HepG2 (cell line): ENCODE measurements around the gene TRIM72. TPM values are rescaled to one million over a fixed set of nuclear protein-coding genes. Genes with fewer than 3 reads are reported as not detected.

Experiments
- ATAC-seq: fragments of 200-7000 bp; cut with Tn5 transposase; 3 replicates; pipeline ENCODE4 v1.9.1; 2020; ENCODE audit warnings: mild to moderate bottlenecking, moderate library complexity
- BruUV-seq: library from RNA; stranded (reverse); fragments of 400-500 nt; replicated peaks from 2 replicates; lab custom pipeline; 2021; lab: Mats Ljungman, UMichigan
- CTCF ChIA-PET: fragments of 300-600 bp; formaldehyde crosslinking; extraction: SDS; loops from one replicate; lab custom pipeline; 2021; ENCODE audit warnings: low total read pairs, inconsistent platforms, low intra/inter-chr PET ratio; lab: Yijun Ruan, JAX
- POLR2A ChIA-PET: fragments of 350-600 bp; sonication (Branson Sonifier 250); formaldehyde crosslinking; loops from one replicate; lab custom pipeline; 2020; ENCODE audit warnings: antibody characterized with exemption, inconsistent platforms; lab: Yijun Ruan, JAX
- DNase-seq: peaks from one replicate; pipeline ENCODE4 v3.0.0-alpha.2; 2015; ENCODE audit warnings: low spot score
- FAIRE-seq: peaks from 3 replicates; lab custom pipeline; 2011; peaks lifted over from hg19 to GRCh38; lab: Jason Lieb, UNC
- H2AFZ ChIP-seq: one replicate; pipeline ENCODE4 v1.6.1; 2011; ENCODE audit warnings: low read length, inconsistent platforms
- H3K27ac ChIP-seq: fragments of 300-600 bp; 3 replicates; pipeline ENCODE4 v1.8.0; 2011; ENCODE audit warnings: mixed run types, mild to moderate bottlenecking, mixed read lengths, low read length, inconsistent platforms; ENCODE audit not compliant: insufficient read depth; ENCODE audit errors: extremely low read length
- H3K27me3 ChIP-seq, 2 experiments: fragments of 200-600 bp in 1 of 2; 2 replicates in 1 of 2; 3 replicates in 1 of 2; pipeline versions ENCODE4 v1.6.0 to v1.8.0; 2011; ENCODE audit warnings: low read length in 2 of 2, mild to moderate bottlenecking in 2 of 2, moderate library complexity in 2 of 2, inconsistent platforms in 1 of 2; ENCODE audit not compliant: insufficient read depth in 2 of 2, control insufficient read depth in 1 of 2
- H3K36me3 ChIP-seq, 2 experiments: fragments of 200-600 bp in 1 of 2; replicated peaks in 1 of 2; 2 replicates in 1 of 2; 3 replicates in 1 of 2; pipeline versions ENCODE4 v1.5.1 to v1.8.0; 2011; ENCODE audit warnings: low read length in 2 of 2, inconsistent platforms in 1 of 2; ENCODE audit not compliant: insufficient read depth in 2 of 2, control insufficient read depth in 1 of 2
- H3K4me1 ChIP-seq: 2 replicates; pipeline ENCODE4 v1.5.1; 2012; ENCODE audit warnings: low read length, inconsistent platforms; ENCODE audit not compliant: insufficient read depth
- H3K4me2 ChIP-seq: 2 replicates; pipeline ENCODE4 v1.6.0; 2011; ENCODE audit warnings: low read depth, low read length, inconsistent platforms
- H3K4me3 ChIP-seq, 3 experiments: fragments of 200-600 bp in 1 of 3; sonication (generic), shearing (Covaris generic) in 1 of 3; replicated peaks in 1 of 3; 2 replicates each; pipeline ENCODE4 v1.5.1; 2011 to 2016; ENCODE audit warnings: low read length in 3 of 3, inconsistent platforms in 2 of 3, low read depth in 2 of 3, mild to moderate bottlenecking in 2 of 3, control low read depth in 1 of 3, mixed read lengths in 1 of 3; ENCODE audit not compliant: insufficient read depth in 1 of 3
- H3K79me2 ChIP-seq: one replicate; pipeline ENCODE4 v1.6.1; 2011; ENCODE audit warnings: low read length, inconsistent platforms; ENCODE audit not compliant: insufficient read depth
- H3K9ac ChIP-seq: 2 replicates; pipeline ENCODE4 v1.6.0; 2011; ENCODE audit warnings: mild to moderate bottlenecking, low read depth, low read length, inconsistent platforms; ENCODE audit not compliant: insufficient read depth
- H3K9me3 ChIP-seq: 2 replicates; pipeline ENCODE4 v1.5.1; 2012; ENCODE audit warnings: mild to moderate bottlenecking, low read length
- H4K20me1 ChIP-seq: 2 replicates; pipeline ENCODE4 v1.6.0; 2011; ENCODE audit warnings: inconsistent platforms, mild to moderate bottlenecking, low read length, moderate library complexity; ENCODE audit not compliant: insufficient read depth
- AGO2 ChIP-seq: fragments of 200-400 bp; formaldehyde crosslinking; optimal IDR thresholded peaks from 2 replicates; pipeline ENCODE3; 2017; ENCODE audit warnings: mild to moderate bottlenecking, low read depth, low read length, moderate library complexity
- CHCHD3 ChIP-seq: sonication (generic); formaldehyde crosslinking; IDR thresholded peaks from 2 replicates; pipeline ENCODE4 v1.8.0; 2022; ENCODE audit warnings: mild to moderate bottlenecking, missing genetic modification reagents, moderate library complexity
- FOXA3 ChIP-seq: IDR thresholded peaks from 2 replicates; pipeline ENCODE4 v1.6.1; 2016; ENCODE audit warnings: missing genetic modification reagents, missing compliant biosample characterization
- MTF2 ChIP-seq: sonication (generic); formaldehyde crosslinking; IDR thresholded peaks from 2 replicates; pipeline ENCODE4 v1.5.0; 2020; ENCODE audit warnings: missing genetic modification reagents, borderline replicate concordance
- RBFOX2 ChIP-seq: fragments of 200-400 bp; formaldehyde crosslinking; IDR thresholded peaks from 2 replicates; pipeline ENCODE4 v1.6.1; 2017; ENCODE audit warnings: low read depth, mild to moderate bottlenecking, low read length
- RBM22 ChIP-seq: fragments of 200-400 bp; formaldehyde crosslinking; optimal IDR thresholded peaks from 2 replicates; pipeline ENCODE3; 2017; ENCODE audit warnings: mild to moderate bottlenecking, low read length, moderate library complexity
- SP140L ChIP-seq: sonication (generic); formaldehyde crosslinking; IDR thresholded peaks from 2 replicates; pipeline ENCODE4 v1.4.0; 2020; ENCODE audit warnings: missing genetic modification reagents, borderline replicate concordance
- ZFP37 ChIP-seq: sonication (generic); formaldehyde crosslinking; IDR thresholded peaks from 2 replicates; pipeline ENCODE4 v1.4.0; 2020; ENCODE audit warnings: missing genetic modification reagents, borderline replicate concordance
- WGBS: methylation state at CpG from one replicate; pipeline ENCODE4 v1.1.6; 2017; ENCODE audit warnings: low lambda C conversion rate; 5-methylcytosine and 5-hydroxymethylcytosine counted together
- in situ Hi-C: cut with HindIII; loops from 2 replicates; pipeline ENCODE4 v1.10.0; 2017; ENCODE audit warnings: low pct_unique_long_range_greater_than_20kb; ENCODE audit not compliant: extremely low pct_ligation_motif_present
- intact Hi-C: fragments of 100-400 bp; cut with micrococcal nuclease; formaldehyde crosslinking; loops from one replicate; pipeline ENCODE4 v1.10.0; 2022; ENCODE audit not compliant: unreplicated experiment
- polyA plus RNA-seq, 8 experiments: library from polyadenylated mRNA; depleted of rRNA in 3 of 8; stranded (reverse) in 7 of 8; unstranded in 1 of 8; fragments of >200 nt; fragmentation: Illumina TruSeq in 4 of 8; extraction: Trizol in 4 of 8; gene quantifications; 2 replicates each; pipeline versions ENCODE4 v1.2.1 to v1.2.3, GENCODE V29; 2011 to 2016; ENCODE audit warnings: low read depth in 4 of 8, missing spikeins in 1 of 8, mixed read lengths in 1 of 8; ENCODE audit not compliant: insufficient read depth in 1 of 8
- total RNA-seq, 5 experiments: library from RNA; depleted of rRNA; stranded (reverse); fragments of >200 nt; fragmentation: Illumina TruSeq; extraction: Trizol; gene quantifications; 2 replicates each; pipeline ENCODE4 v1.2.3, GENCODE V29; 2016; ENCODE audit warnings: low read depth in 1 of 5
- TF ChIP-seq, protein P1 (sequence below): IDR thresholded peaks from 2 replicates; pipeline ENCODE4 v1.4.0; 2020; ENCODE audit warnings: mild to moderate bottlenecking, missing genetic modification reagents
- TF ChIP-seq, protein P2 (sequence below): sonication (generic); formaldehyde crosslinking; IDR thresholded peaks from 2 replicates; pipeline ENCODE4 v1.8.1; 2023; ENCODE audit warnings: mild to moderate bottlenecking, missing genetic modification reagents, borderline replicate concordance
- TF ChIP-seq, protein P3 (sequence below): sonication (generic); formaldehyde crosslinking; conservative IDR thresholded peaks from 2 replicates; pipeline ENCODE4 v1.8.1; 2023; ENCODE audit warnings: missing genetic modification reagents
- TF ChIP-seq, protein P4 (sequence below): sonication (generic); formaldehyde crosslinking; IDR thresholded peaks from 2 replicates; pipeline ENCODE4 v1.5.1; 2020; ENCODE audit warnings: mild to moderate bottlenecking, missing genetic modification reagents

Gene TRIM72
- total and polyA plus RNA-seq, 2 of the 13 experiments (the other 11 are each of a cell fraction or from before 2014, with no cell fraction given), result not detected

DNA sequence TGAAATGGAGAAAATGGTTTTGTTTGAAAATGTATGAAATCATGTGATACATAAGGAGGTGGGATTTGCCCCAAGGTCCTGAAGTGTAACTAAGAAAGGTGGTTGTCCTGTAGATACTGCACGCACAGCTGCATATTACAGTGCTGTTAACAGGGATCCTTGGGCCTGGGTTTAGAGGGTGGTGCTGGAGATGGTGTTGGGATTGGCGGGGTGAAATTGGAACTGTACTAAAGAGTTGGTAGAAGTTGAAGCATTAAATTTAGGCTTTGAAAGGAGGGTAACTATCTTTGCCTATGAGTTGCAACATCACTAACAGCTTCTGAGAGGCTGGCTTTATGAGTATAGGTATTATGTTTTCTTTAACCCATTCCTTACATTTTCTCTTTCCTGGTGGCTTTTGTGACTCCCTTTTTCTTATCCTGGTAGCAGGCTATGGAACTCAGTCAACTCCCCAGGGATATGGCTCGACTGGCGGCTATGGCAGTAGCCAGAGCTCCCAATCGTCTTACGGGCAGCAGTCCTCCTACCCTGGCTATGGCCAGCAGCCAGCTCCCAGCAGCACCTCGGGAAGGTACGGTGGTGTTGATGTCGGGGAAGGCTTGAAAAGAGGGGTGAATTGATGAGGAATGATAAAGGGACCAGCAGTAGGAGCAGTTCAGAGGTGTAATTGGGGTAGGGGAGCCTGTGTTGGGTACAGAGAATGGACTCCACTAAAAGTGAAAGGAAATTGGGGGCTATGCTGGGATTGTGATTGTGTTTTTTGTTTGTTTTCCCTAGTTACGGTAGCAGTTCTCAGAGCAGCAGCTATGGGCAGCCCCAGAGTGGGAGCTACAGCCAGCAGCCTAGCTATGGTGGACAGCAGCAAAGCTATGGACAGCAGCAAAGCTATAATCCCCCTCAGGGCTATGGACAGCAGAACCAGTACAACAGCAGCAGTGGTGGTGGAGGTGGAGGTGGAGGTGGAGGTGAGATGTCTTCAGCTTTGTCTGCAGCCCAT, 30.2 kb upstream of the TRIM72 start (continued):
- TF ChIP-seq, protein P1, sequence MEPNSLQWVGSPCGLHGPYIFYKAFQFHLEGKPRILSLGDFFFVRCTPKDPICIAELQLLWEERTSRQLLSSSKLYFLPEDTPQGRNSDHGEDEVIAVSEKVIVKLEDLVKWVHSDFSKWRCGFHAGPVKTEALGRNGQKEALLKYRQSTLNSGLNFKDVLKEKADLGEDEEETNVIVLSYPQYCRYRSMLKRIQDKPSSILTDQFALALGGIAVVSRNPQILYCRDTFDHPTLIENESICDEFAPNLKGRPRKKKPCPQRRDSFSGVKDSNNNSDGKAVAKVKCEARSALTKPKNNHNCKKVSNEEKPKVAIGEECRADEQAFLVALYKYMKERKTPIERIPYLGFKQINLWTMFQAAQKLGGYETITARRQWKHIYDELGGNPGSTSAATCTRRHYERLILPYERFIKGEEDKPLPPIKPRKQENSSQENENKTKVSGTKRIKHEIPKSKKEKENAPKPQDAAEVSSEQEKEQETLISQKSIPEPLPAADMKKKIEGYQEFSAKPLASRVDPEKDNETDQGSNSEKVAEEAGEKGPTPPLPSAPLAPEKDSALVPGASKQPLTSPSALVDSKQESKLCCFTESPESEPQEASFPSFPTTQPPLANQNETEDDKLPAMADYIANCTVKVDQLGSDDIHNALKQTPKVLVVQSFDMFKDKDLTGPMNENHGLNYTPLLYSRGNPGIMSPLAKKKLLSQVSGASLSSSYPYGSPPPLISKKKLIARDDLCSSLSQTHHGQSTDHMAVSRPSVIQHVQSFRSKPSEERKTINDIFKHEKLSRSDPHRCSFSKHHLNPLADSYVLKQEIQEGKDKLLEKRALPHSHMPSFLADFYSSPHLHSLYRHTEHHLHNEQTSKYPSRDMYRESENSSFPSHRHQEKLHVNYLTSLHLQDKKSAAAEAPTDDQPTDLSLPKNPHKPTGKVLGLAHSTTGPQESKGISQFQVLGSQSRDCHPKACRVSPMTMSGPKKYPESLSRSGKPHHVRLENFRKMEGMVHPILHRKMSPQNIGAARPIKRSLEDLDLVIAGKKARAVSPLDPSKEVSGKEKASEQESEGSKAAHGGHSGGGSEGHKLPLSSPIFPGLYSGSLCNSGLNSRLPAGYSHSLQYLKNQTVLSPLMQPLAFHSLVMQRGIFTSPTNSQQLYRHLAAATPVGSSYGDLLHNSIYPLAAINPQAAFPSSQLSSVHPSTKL (CRISPR knock-in tag), result no peak
- TF ChIP-seq FOXA3 (no peak), SP140L (CRISPR knock-in tag) (no peak)

DNA sequence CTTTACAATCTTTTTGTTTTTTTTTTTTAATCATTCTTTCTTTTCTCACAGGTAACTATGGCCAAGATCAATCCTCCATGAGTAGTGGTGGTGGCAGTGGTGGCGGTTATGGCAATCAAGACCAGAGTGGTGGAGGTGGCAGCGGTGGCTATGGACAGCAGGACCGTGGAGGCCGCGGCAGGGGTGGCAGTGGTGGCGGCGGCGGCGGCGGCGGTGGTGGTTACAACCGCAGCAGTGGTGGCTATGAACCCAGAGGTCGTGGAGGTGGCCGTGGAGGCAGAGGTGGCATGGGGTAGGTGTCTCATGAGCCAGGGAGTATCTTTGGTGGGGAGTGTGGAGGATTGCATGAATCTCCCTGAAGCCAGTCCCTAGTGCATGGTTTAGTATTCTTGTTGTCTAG, 29.0 kb upstream of the TRIM72 start:
- no peak overlapping the region for H3K4me3 ChIP-seq
- CTCF ChIA-PET, result no interaction called here
- peaks cover 49 to 81% of the 10 kb centered on the region in 2 experiments for H3K36me3 ChIP-seq
- H3K27me3 ChIP-seq, result no peaks in the 10 kb centered on the region; a peak in 1 of 5 replicates
- in situ Hi-C loops (no loop called here), intact Hi-C loops (no loop called here)
- no peak overlapping the region for H3K9ac ChIP-seq
- ATAC-seq (no peak), FAIRE-seq (no peak), DNase-seq (no peak)
- H4K20me1 ChIP-seq, result peaks cover 86% of the 10 kb centered on the region
- no TSS peak for BruUV-seq
- H3K4me2 ChIP-seq, result no peak overlapping the region
- peaks cover 50% of the 10 kb centered on the region for H3K4me1 ChIP-seq
- H2AFZ ChIP-seq, result no peak overlapping the region
- whole genome bisulfite sequencing, result 98% methylated on average over 14 of the region's 14 CpGs
- H3K79me2 ChIP-seq, result peaks cover 64% of the 10 kb centered on the region
- POLR2A ChIA-PET, result interaction anchor here (1.2 kb wide), 1 partner anchor 16 kb away, joined by 4 read pairs; no protein-coding TSS in a partner anchor
- no peaks in the 10 kb centered on the region for H3K9me3 ChIP-seq
- H3K27ac ChIP-seq, result no peak overlapping the region
- TF ChIP-seq, protein P2, sequence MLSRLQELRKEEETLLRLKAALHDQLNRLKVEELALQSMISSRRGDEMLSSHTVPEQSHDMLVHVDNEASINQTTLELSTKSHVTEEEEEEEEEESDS, result no peak
- TF ChIP-seq RBFOX2 (peak; percentile 74), AGO2 (peak; percentile 99), RBM22 (peak; percentile 49), MTF2 (0 out of 2 replicates have a peak, but pooled peaks have one; percentile 40), CHCHD3 (CRISPR knock-in tag) (0 out of 2 replicates have a peak, but pooled peaks have one; percentile 29), ZFP37 (CRISPR knock-in tag) (no peak)
- TF ChIP-seq, protein P3, sequence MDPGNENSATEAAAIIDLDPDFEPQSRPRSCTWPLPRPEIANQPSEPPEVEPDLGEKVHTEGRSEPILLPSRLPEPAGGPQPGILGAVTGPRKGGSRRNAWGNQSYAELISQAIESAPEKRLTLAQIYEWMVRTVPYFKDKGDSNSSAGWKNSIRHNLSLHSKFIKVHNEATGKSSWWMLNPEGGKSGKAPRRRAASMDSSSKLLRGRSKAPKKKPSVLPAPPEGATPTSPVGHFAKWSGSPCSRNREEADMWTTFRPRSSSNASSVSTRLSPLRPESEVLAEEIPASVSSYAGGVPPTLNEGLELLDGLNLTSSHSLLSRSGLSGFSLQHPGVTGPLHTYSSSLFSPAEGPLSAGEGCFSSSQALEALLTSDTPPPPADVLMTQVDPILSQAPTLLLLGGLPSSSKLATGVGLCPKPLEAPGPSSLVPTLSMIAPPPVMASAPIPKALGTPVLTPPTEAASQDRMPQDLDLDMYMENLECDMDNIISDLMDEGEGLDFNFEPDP (CRISPR knock-in tag), result 0 out of 2 replicates have a peak, but pooled peaks have one; percentile 30
- TF ChIP-seq, protein P4, sequence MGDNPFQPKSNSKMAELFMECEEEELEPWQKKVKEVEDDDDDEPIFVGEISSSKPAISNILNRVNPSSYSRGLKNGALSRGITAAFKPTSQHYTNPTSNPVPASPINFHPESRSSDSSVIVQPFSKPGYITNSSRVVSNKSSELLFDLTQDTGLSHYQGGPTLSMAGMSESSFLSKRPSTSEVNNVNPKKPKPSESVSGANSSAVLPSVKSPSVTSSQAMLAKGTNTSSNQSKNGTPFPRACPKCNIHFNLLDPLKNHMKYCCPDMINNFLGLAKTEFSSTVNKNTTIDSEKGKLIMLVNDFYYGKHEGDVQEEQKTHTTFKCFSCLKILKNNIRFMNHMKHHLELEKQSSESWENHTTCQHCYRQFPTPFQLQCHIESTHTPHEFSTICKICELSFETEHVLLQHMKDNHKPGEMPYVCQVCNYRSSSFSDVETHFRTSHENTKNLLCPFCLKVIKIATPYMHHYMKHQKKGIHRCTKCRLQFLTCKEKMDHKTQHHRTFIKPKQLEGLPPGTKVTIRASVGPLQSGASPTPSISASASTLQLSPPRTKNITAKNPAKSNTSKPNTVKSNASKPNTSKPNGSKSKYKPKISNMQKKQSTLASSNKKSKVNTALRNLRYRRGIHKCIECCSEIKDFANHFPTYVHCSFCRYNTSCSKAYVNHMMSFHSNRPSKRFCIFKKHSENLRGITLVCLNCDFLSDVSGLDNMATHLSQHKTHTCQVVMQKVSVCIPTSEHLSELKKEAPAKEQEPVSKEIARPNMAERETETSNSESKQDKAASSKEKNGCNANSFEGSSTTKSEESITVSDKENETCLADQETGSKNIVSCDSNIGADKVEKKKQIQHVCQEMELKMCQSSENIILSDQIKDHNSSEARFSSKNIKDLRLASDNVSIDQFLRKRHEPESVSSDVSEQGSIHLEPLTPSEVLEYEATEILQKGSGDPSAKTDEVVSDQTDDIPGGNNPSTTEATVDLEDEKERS (CRISPR knock-in tag), result 0 out of 2 replicates have a peak, but pooled peaks have one; percentile 47
